ENCODE measurements around the gene PTGER2.

PTGER2 gene

DNA sequence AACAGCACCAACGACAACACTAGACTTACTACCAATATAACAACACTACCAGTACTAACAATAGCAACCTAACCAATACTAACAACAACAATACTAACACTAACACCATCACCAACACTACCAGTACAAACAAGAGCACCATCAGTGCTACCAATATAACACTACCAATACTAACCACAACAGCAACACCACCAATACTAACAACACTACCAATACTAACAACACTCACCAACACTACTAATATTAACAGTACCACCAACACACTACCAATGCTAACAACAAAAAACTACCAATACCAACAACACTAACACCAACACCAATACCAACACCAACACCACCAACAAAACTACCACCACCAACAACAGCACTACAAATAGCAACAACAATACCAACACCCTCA lies 25.1 kb downstream of the PTGER2 start:
- no peak for DNase-seq (ENCODE audit: extremely low read depth, low read depth)
- no peak for TF ChIP-seq CTCF (IDR thresholded peaks at IDR 0.05; ENCODE audit: low read depth, low read length)

GRCh38 chr14:52342849-52343596 lies 28.9 kb downstream of the PTGER2 start:
- no peak for DNase-seq (ENCODE audit: extremely low read depth, low read depth)
- TF ChIP-seq CTCF (IDR thresholded peaks at IDR 0.05; ENCODE audit: low read depth, low read length): no peak

GRCh38 chr14:52346778-52347177 lies 32.7 kb downstream of the PTGER2 start:
- TF ChIP-seq CTCF (IDR thresholded peaks at IDR 0.05; ENCODE audit: low read depth, low read length): no peak
- DNase-seq (ENCODE audit: extremely low read depth, low read depth): no peak

- TF ChIP-seq CTCF (IDR thresholded peaks at IDR 0.05; ENCODE audit: low read depth, low read length): no peak
These were observed 34.2 kb downstream of the PTGER2 start for GRCh38 chr14:52348279-52348678.

DNA sequence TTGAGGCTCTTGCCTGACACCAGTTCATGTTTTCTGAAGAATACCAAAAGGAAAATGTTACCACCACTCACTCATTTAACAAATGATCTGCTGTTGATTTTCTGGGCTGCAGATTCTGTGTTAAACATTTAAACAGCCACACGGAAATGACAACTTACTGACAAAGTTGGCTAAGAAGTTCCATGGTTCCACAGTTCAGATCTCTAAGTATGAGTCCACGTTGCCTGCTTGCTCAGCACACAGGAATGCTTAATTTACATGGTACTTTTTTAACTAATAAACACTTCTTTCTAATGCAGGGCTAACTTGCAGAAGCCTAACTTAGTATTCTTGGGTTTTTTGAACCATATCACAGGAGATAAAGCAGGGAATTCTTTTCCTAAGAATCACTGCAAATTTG lies 34.7 kb downstream of the PTGER2 start:
- DNase-seq (ENCODE audit: extremely low read depth, low read depth): no peak

More at GRCh38 chr14:52348279-52348678, 34.2 kb downstream of the PTGER2 start:
- DNase-seq (ENCODE audit: extremely low read depth, low read depth): no peak

DNA sequence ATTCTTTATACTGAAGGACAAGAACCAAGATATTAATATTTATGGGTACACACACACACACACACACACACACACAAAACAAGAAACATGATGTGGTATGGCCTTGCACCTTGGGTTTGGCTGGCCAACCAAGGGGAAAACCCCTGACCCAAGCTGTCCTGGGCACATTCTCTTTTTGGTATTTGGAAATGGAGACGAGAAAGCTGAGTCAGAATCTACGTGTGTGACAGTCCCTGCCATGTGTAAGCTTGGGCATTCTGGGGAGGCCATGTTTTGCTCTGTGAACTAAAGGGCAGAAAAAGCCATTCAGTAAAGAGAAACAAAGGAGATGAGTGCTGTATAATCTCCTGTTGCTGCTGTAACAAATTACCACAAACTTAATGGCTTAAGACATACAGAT lies 35.6 kb downstream of the PTGER2 start:
- no peak for TF ChIP-seq CTCF (IDR thresholded peaks at IDR 0.05; ENCODE audit: low read depth, low read length)
- DNase-seq (ENCODE audit: extremely low read depth, low read depth): no peak

More for the DNA sequence above, 34.7 kb downstream of the PTGER2 start:
- no peak for TF ChIP-seq CTCF (IDR thresholded peaks at IDR 0.05; ENCODE audit: low read depth, low read length)

DNA sequence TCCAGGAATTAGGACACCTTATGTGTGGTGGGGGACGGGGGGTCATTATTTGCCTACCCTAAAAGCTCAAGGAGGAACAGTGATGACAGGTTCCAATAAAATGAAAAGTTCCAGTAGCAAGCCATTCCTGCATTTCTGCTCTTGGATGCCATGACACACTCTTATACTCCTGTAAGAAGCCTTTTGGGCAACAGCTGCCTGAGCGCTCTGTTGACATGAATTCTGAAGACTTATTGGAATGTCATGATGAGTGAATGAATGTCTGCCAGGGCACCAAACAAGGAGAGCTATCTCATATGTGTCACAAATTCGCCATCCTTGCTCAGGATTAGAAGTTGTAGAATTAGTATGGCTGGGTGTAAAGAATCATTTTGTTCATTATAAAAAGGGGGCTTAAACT lies 36.3 kb downstream of the PTGER2 start:
- TF ChIP-seq CTCF (IDR thresholded peaks at IDR 0.05; ENCODE audit: low read depth, low read length): no peak
- no peak for DNase-seq (ENCODE audit: extremely low read depth, low read depth)
